ENCODE results near the gene COLGALT1. TPM values are rescaled to one million over a fixed set of nuclear protein-coding genes. Genes with fewer than 3 reads are reported as not detected.

The COLGALT1 gene
- total and polyA plus RNA-seq, 2 of the 8 experiments (the other 6 are each of a cell fraction or from before 2014, with no cell fraction given): 44.7 to 58.1 TPM

- 80% methylated on average over 7 of the region's 7 CpGs; no CpG with 5 or more reads in 1 of the 2 experiments for WGBS, 2 experiments (ENCODE audit: extremely low coverage in 1 of 2, insufficient coverage in 1 of 2, insufficient read length in 1 of 2, insufficient replicate concordance in 2 of 2, low coverage in 1 of 2, low lambda C conversion rate in 2 of 2, missing lambda C conversion rate in 1 of 2)
- Histone ChIP-seq H4K91ac (replicated peaks; ENCODE audit: insufficient read length, low read length) (no peak overlapping the region), H2BK5ac (ENCODE audit: low read depth, low read length) (no peak overlapping the region), H3K36me3 (ENCODE audit: control insufficient read depth in 2 of 4, insufficient read depth in 4 of 4, low read length in 3 of 4) (peaks cover 0 to 6% (median 3%) of the 10 kb centered on the region in 4 experiments; a peak in 4 of 8 replicates), H3K56ac (replicated peaks; ENCODE audit: insufficient read length, low read depth, low read length) (no peak overlapping the region), H3K9me3 (ENCODE audit: insufficient read depth in 2 of 2, low read depth in 1 of 2, low read length in 1 of 2) (no peaks in the 10 kb centered on the region), H3K4ac (replicated peaks; ENCODE audit: insufficient read length, low read depth, low read length) (no peak overlapping the region), H4K20me1 (replicated peaks in 1 of 2; ENCODE audit: control insufficient read depth in 1 of 2, insufficient read depth in 2 of 2, low read length in 2 of 2) (peaks cover 3 to 5% of the 10 kb centered on the region in 2 experiments), H3K4me1 (replicated peaks in 1 of 4; ENCODE audit: control insufficient read depth in 3 of 4, insufficient read depth in 4 of 4, low read length in 3 of 4) (no peaks in the 10 kb centered on the region), H3K79me2 (ENCODE audit: control insufficient read depth in 1 of 2, insufficient read depth in 2 of 2, low read length in 2 of 2) (no peaks in the 10 kb centered on the region), H3K4me2 (ENCODE audit: insufficient read depth in 1 of 2, low read depth in 2 of 2, low read length in 2 of 2) (no peak overlapping the region), H3K9ac (replicated peaks in 1 of 4; ENCODE audit: extremely low read depth in 1 of 4, low read depth in 3 of 4, low read length in 3 of 4) (no peak overlapping the region), H2AK5ac (ENCODE audit: low read depth, low read length) (no peak overlapping the region), H2BK120ac (replicated peaks; ENCODE audit: low read depth, low read length) (no peak overlapping the region), H3K18ac (ENCODE audit: extremely low read depth, low read length) (no peak overlapping the region), H3K27me3 (replicated peaks in 1 of 4; ENCODE audit: control insufficient read depth in 3 of 4, extremely low read depth in 1 of 4, insufficient read depth in 3 of 4, low read length in 3 of 4) (no peaks in the 10 kb centered on the region), H3K4me3 (ENCODE audit: extremely low read depth in 1 of 4, insufficient read depth in 2 of 4, low read depth in 3 of 4, low read length in 4 of 4) (no peak overlapping the region), H2BK20ac (ENCODE audit: low read length) (no peak overlapping the region), H2AFZ (ENCODE audit: low read length) (no peak overlapping the region), H3K23me2 (ENCODE audit: low read depth, low read length) (no peaks in the 10 kb centered on the region), H3K27ac (ENCODE audit: low read depth, low read length) (no peak overlapping the region), H3K23ac (ENCODE audit: insufficient read length) (no peak overlapping the region), H4K8ac (ENCODE audit: extremely low read depth, insufficient read depth, low read length) (no peak overlapping the region), H2BK12ac (ENCODE audit: low read depth, low read length) (no peak overlapping the region), H3K79me1 (ENCODE audit: low read depth, low read length) (no peaks in the 10 kb centered on the region; the same call in 1 of the 2 replicates), H2BK15ac (ENCODE audit: low read length) (no peak overlapping the region), H4K5ac (ENCODE audit: insufficient read length, low read depth, low read length) (no peak overlapping the region), H3K14ac (ENCODE audit: insufficient read length) (no peak overlapping the region)
- DNase-seq (ENCODE audit: low read depth in 1 of 2, low spot score in 2 of 2) (no peak), FAIRE-seq (no peak)
- POLR2A ChIA-PET (ENCODE audit: partially characterized antibody): interaction anchor here (1.1 to 2.4 kb wide), 3 partner anchors 13 to 78 kb away, joined by 3 to 9 read pairs (median 3); no protein-coding TSS in a partner anchor
- CTCF ChIA-PET (ENCODE audit: partially characterized antibody): interaction anchor here (1.0 to 1.3 kb wide), 2 partner anchors 12 to 156 kb away, joined by 3 to 7 read pairs; no protein-coding TSS in a partner anchor
- TF ChIP-seq TCF12 (IDR thresholded peaks at IDR 0.05; ENCODE audit: low read depth, low read length) (no peak), CHD1 (IDR thresholded peaks at IDR 0.05; ENCODE audit: low read depth, low read length) (no peak), RBBP5 (IDR thresholded peaks at IDR 0.05; ENCODE audit: borderline replicate concordance, low read depth, low read length) (no peak), BRCA1 (IDR thresholded peaks at IDR 0.05; ENCODE audit: low read depth, low read length) (no peak), HDAC2 (IDR thresholded peaks at IDR 0.05; ENCODE audit: borderline replicate concordance in 1 of 2, low read depth in 2 of 2, low read length in 2 of 2) (no peak), EZH2 (IDR thresholded peaks at IDR 0.05; ENCODE audit: low read depth, low read length, severe bottlenecking) (no peak), KDM4A (IDR thresholded peaks at IDR 0.05; ENCODE audit: low read depth, low read length, severe bottlenecking) (no peak), ASH2L (IDR thresholded peaks at IDR 0.05; ENCODE audit: low read length) (no peak), CTBP2 (IDR thresholded peaks at IDR 0.05; ENCODE audit: borderline replicate concordance, insufficient read depth, insufficient read length, low read length) (no peak), EP300 (IDR thresholded peaks at IDR 0.05; ENCODE audit: borderline replicate concordance in 1 of 2, low read depth in 2 of 2, low read length in 2 of 2) (no peak), GABPA (IDR thresholded peaks at IDR 0.05; ENCODE audit: borderline replicate concordance, insufficient read depth, low read length) (no peak), GTF2F1 (IDR thresholded peaks at IDR 0.05; ENCODE audit: borderline replicate concordance, low read depth, low read length) (no peak)
These were observed 62.9 kb downstream of the COLGALT1 start for GRCh38 chr19:17618281-17618903.
